Spinal cord (tissue), 10 donors: ENCODE measurements around the gene MICOS13. TPM values are rescaled to one million over a fixed set of nuclear protein-coding genes. Genes with fewer than 3 reads are reported as not detected.

Experiments
- DNase-seq, 6 donors: peaks; one replicate each; pipeline versions ENCODE4 v3.0.0 to v3.0.0-alpha.2; 2013 to 2015; ENCODE audit warnings: low spot score in 6 of 6, low read depth in 4 of 6
- H3K27ac ChIP-seq: one replicate; pipeline ENCODE4 v1.5.1; 2013; ENCODE audit warnings: low read depth, low read length, control low read depth
- H3K27me3 ChIP-seq: one replicate; pipeline ENCODE4 v1.6.1; 2013; ENCODE audit warnings: low read length; ENCODE audit not compliant: control insufficient read depth, insufficient read depth
- H3K36me3 ChIP-seq: one replicate; pipeline ENCODE4 v1.6.1; 2013; ENCODE audit warnings: low read length; ENCODE audit not compliant: control insufficient read depth, insufficient read depth
- H3K4me1 ChIP-seq: one replicate; pipeline ENCODE4 v1.6.1; 2013; ENCODE audit warnings: low read length; ENCODE audit not compliant: control insufficient read depth, insufficient read depth
- H3K4me3 ChIP-seq: one replicate; pipeline ENCODE4 v1.5.1; 2013; ENCODE audit warnings: low read depth, low read length, control low read depth
- H3K9me3 ChIP-seq: one replicate; pipeline ENCODE4 v1.6.1; 2013; ENCODE audit warnings: low read length; ENCODE audit not compliant: control insufficient read depth, insufficient read depth
- WGBS: methylation state at CpG from one replicate; pipeline ENCODE4 v1.1.5; 2013; ENCODE audit warnings: missing lambda C conversion rate; ENCODE audit not compliant: insufficient coverage; 5-methylcytosine and 5-hydroxymethylcytosine counted together
- polyA plus RNA-seq, 2 donors: library from polyadenylated mRNA; unstranded; fragments of 120-200 nt; gene quantifications; one replicate each; pipeline ENCODE4 v1.2.1, GENCODE V29; 2013; ENCODE audit not compliant: insufficient read length in 2 of 2
- total RNA-seq, 2 donors: library from RNA; depleted of rRNA in 1 of 2; stranded (reverse); fragments of 120-200 nt in 1 of 2; fragments of >200 nt in 1 of 2; gene quantifications; one replicate each; pipeline versions ENCODE4 v1.2.3 to v1.2.4, GENCODE V29; 2013 to 2014
- donor health status: healthy.

Gene MICOS13
- total and polyA plus RNA-seq, 4 donors, result 27.2 to 83.1 (median 74.6) TPM

GRCh38 chr19:5679289-5680083 is 830 bp downstream of the MICOS13 start:
- 29% methylated on average over 23 of the region's 26 CpGs for WGBS

GRCh38 chr19:5678071-5678718 is 2.1 kb downstream of the MICOS13 start:
- H3K27ac ChIP-seq, result no peak overlapping the region
- peaks cover 29% of the 10 kb centered on the region for H3K4me1 ChIP-seq
- H3K9me3 ChIP-seq, result no peaks in the 10 kb centered on the region
- peaks cover 46% of the 10 kb centered on the region for H3K36me3 ChIP-seq
- H3K4me3 ChIP-seq, result no peak overlapping the region
- WGBS, result 89% methylated on average over 19 of the region's 22 CpGs
- DNase-seq, result no peak
- H3K27me3 ChIP-seq, result no peaks in the 10 kb centered on the region

More at GRCh38 chr19:5679289-5680083, 830 bp downstream of the MICOS13 start:
- Histone ChIP-seq H3K36me3 (peaks cover 41% of the 10 kb centered on the region), H3K4me3 (peak overlapping the region; percentile 99), H3K27me3 (no peaks in the 10 kb centered on the region), H3K27ac (peak overlapping the region; percentile 97), H3K9me3 (no peaks in the 10 kb centered on the region), H3K4me1 (peaks cover 29% of the 10 kb centered on the region)
- no peak for DNase-seq

- Histone ChIP-seq H3K27me3 (no peaks in the 10 kb centered on the region), H3K4me1 (peaks cover 29% of the 10 kb centered on the region), H3K9me3 (no peaks in the 10 kb centered on the region), H3K4me3 (no peak overlapping the region), H3K27ac (no peak overlapping the region), H3K36me3 (peaks cover 49% of the 10 kb centered on the region)
- 91% methylated on average over 9 of the region's 9 CpGs for whole genome bisulfite sequencing
- DNase-seq, result no peak
These were observed 2.7 kb downstream of the MICOS13 start for GRCh38 chr19:5677580-5677979.

- Histone ChIP-seq H3K9me3 (no peaks in the 10 kb centered on the region), H3K4me1 (peaks cover 25% of the 10 kb centered on the region), H3K27ac (no peak overlapping the region), H3K36me3 (peaks cover 50% of the 10 kb centered on the region), H3K4me3 (no peak overlapping the region), H3K27me3 (no peaks in the 10 kb centered on the region)
- no peak for DNase-seq
- WGBS, result 99% methylated on average over 9 of the region's 10 CpGs
These were observed 3.2 kb downstream of the MICOS13 start for GRCh38 chr19:5677136-5677535.

- no peaks in the 10 kb centered on the region for H3K9me3 ChIP-seq
- no peaks in the 10 kb centered on the region for H3K27me3 ChIP-seq
- WGBS, result 84% methylated on average over 11 of the region's 13 CpGs
- H3K4me3 ChIP-seq, result no peak overlapping the region
- H3K4me1 ChIP-seq, result peaks cover 21% of the 10 kb centered on the region
- no peak overlapping the region for H3K27ac ChIP-seq
- peaks cover 54% of the 10 kb centered on the region for H3K36me3 ChIP-seq
- no peak for DNase-seq
These were observed 3.6 kb downstream of the MICOS13 start for GRCh38 chr19:5676772-5677105.

GRCh38 chr19:5676105-5676771 is 4.1 kb downstream of the MICOS13 start:
- H3K4me3 ChIP-seq, result no peak overlapping the region
- H3K27ac ChIP-seq, result no peak overlapping the region
- peaks cover 17% of the 10 kb centered on the region for H3K4me1 ChIP-seq
- no peaks in the 10 kb centered on the region for H3K27me3 ChIP-seq
- 82% methylated on average over 15 of the region's 17 CpGs for WGBS
- H3K36me3 ChIP-seq, result peaks cover 59% of the 10 kb centered on the region
- DNase-seq, result no peak
- H3K9me3 ChIP-seq, result no peaks in the 10 kb centered on the region

- 95% methylated on average over 4 of the region's 5 CpGs for WGBS
- Histone ChIP-seq H3K4me3 (no peak overlapping the region), H3K27ac (no peak overlapping the region), H3K4me1 (peaks cover 11% of the 10 kb centered on the region), H3K9me3 (no peaks in the 10 kb centered on the region), H3K36me3 (peaks cover 69% of the 10 kb centered on the region), H3K27me3 (no peaks in the 10 kb centered on the region)
- no peak for DNase-seq
These were observed 5.6 kb downstream of the MICOS13 start for GRCh38 chr19:5674714-5675113.

GRCh38 chr19:5673752-5674151 is 6.6 kb downstream of the MICOS13 start:
- peaks cover 75% of the 10 kb centered on the region for H3K36me3 ChIP-seq

GRCh38 chr19:5672708-5673459 is 7.4 kb downstream of the MICOS13 start:
- WGBS, result 93% methylated on average over 9 of the region's 13 CpGs
- no peak for DNase-seq
- Histone ChIP-seq H3K27ac (no peak overlapping the region), H3K36me3 (peaks cover 76% of the 10 kb centered on the region), H3K27me3 (no peaks in the 10 kb centered on the region), H3K4me3 (no peak overlapping the region), H3K4me1 (peaks cover 3% of the 10 kb centered on the region), H3K9me3 (no peaks in the 10 kb centered on the region)

More at GRCh38 chr19:5673752-5674151, 6.6 kb downstream of the MICOS13 start:
- no peaks in the 10 kb centered on the region for H3K9me3 ChIP-seq
- H3K27me3 ChIP-seq, result no peaks in the 10 kb centered on the region
- peaks cover 3% of the 10 kb centered on the region for H3K4me1 ChIP-seq
- DNase-seq, result no peak
- 100% methylated on average over 1 of the region's 1 CpG for WGBS
- H3K4me3 ChIP-seq, result no peak overlapping the region
- H3K27ac ChIP-seq, result no peak overlapping the region
